ENCODE data around the gene CD2BP2. TPM values are rescaled to one million over a fixed set of nuclear protein-coding genes. Genes with fewer than 3 reads are reported as not detected.

Gene CD2BP2
- total and polyA plus RNA-seq, 2 of the 13 experiments (the other 11 are each of a cell fraction or from before 2014, with no cell fraction given) = 24.9 to 54.6 TPM

DNA sequence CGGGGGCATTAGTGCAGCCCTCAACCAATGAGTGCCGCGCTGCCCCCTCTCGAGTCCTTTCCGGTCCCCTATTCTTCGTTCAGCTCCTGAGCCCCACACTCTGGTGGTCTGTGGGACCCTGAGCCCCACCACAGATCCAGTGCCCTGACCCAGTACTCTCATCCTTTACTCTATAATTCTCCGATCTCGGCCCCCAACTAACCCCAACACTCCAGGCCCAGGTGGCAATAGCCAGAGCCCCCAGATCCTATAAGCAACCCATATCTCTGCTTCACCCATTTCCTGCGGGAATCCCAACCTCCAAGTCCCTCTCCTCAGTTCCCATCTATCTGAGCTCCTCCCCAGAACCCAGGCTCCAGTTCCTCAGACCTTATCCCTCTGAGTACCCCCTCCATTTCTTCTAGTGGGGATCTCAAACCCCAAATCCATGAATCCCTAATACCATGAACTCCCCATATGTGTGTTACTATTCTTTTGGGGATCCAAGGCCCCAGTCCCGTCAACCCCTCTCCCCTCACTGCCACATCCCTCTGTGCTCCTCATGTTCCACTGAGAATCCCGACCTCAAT is 16.2 kb upstream of the CD2BP2 start:
- Histone ChIP-seq H4K20me1 (ENCODE audit: insufficient read depth, low read length) (peaks cover 20% of the 10 kb centered on the region; the same call in 1 of the 2 replicates), H3K36me3 (replicated peaks in 1 of 2; ENCODE audit: control insufficient read depth in 1 of 2, insufficient read depth in 2 of 2, low read length in 2 of 2) (no peaks in the 10 kb centered on the region), H3K9me3 (ENCODE audit: low read length) (no peaks in the 10 kb centered on the region), H3K79me2 (ENCODE audit: insufficient read depth, low read length) (peaks cover 32% of the 10 kb centered on the region), H2AFZ (ENCODE audit: low read length) (peak overlapping the region; percentile 73), H3K4me2 (ENCODE audit: low read depth, low read length) (peak overlapping the region; percentile 85), H3K9ac (ENCODE audit: insufficient read depth, low read depth, low read length) (peak overlapping the region; percentile 59), H3K27me3 (ENCODE audit: control insufficient read depth in 1 of 2, insufficient read depth in 2 of 2, low read length in 2 of 2) (no peaks in the 10 kb centered on the region; a peak in 1 of 5 replicates), H3K4me3 (replicated peaks in 1 of 3; ENCODE audit: insufficient read depth in 1 of 3, low read depth in 2 of 3, low read length in 3 of 3) (peak overlapping the region; percentile 57 to 74 (median 68)), H3K27ac (ENCODE audit: extremely low read length, insufficient read depth, low read length) (peak overlapping the region; percentile 45), H3K4me1 (ENCODE audit: insufficient read depth, low read length) (peaks cover 46% of the 10 kb centered on the region)
- WGBS (ENCODE audit: low lambda C conversion rate) = 20% methylated on average over 11 of the region's 11 CpGs
- intact Hi-C loops (cut with micrococcal nuclease; ENCODE audit: unreplicated experiment) = loop anchor here (1.0 kb wide), 1 partner anchor 24 kb away; the partner anchor contains the start of gene ZNF48
- TSS peak; percentile 82 for BruUV-seq (replicated peaks)
- FAIRE-seq (no peak), DNase-seq (ENCODE audit: low spot score) (no peak), ATAC-seq (no peak)
- POLR2A ChIA-PET = interaction anchor here (0.7 to 4.7 kb wide), 21 partner anchors 9 to 376 kb away, joined by 3 to 94 read pairs (median 6); partner anchors contain the start of genes CD2BP2, DCTPP1, FBRS and PHKG2
- in situ Hi-C loops (cut with HindIII; ENCODE audit: extremely low pct_ligation_motif_present, low pct_unique_long_range_greater_than_20kb) = no loop called here
- CTCF ChIA-PET (ENCODE audit: low intra/inter-chr PET ratio, low total read pairs) = no interaction called here
- TF ChIP-seq SALL1 (CRISPR knock-in tag; IDR thresholded peaks at IDR 0.05) (0 out of 2 replicates have a peak, but pooled peaks have one; percentile 5), ZNF83 (CRISPR knock-in tag; IDR thresholded peaks at IDR 0.05; ENCODE audit: borderline replicate concordance) (0 out of 2 replicates have a peak, but pooled peaks have one; percentile 58), ZBTB21 (CRISPR knock-in tag; IDR thresholded peaks at IDR 0.05) (no peak), ZNF552 (CRISPR knock-in tag; IDR thresholded peaks at IDR 0.05; ENCODE audit: borderline replicate concordance) (no peak), TBX2 (CRISPR knock-in tag; IDR thresholded peaks at IDR 0.05; ENCODE audit: borderline replicate concordance) (peak; percentile 53), KLF11 (CRISPR knock-in tag; IDR thresholded peaks at IDR 0.05) (no peak)
- TF ChIP-seq, protein P1, sequence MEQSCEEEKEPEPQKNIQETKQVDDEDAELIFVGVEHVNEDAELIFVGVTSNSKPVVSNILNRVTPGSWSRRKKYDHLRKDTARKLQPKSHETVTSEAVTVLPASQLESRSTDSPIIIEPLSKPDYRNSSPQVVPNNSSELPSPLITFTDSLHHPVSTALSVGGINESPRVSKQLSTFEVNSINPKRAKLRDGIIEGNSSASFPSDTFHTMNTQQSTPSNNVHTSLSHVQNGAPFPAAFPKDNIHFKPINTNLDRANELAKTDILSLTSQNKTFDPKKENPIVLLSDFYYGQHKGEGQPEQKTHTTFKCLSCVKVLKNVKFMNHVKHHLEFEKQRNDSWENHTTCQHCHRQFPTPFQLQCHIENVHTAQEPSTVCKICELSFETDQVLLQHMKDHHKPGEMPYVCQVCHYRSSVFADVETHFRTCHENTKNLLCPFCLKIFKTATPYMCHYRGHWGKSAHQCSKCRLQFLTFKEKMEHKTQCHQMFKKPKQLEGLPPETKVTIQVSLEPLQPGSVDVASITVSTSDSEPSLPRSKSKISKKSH (CRISPR knock-in tag; IDR thresholded peaks at IDR 0.05; ENCODE audit: borderline replicate concordance) = peak; percentile 41; the same call in 1 of the 2 replicates
- TF ChIP-seq, protein P2, sequence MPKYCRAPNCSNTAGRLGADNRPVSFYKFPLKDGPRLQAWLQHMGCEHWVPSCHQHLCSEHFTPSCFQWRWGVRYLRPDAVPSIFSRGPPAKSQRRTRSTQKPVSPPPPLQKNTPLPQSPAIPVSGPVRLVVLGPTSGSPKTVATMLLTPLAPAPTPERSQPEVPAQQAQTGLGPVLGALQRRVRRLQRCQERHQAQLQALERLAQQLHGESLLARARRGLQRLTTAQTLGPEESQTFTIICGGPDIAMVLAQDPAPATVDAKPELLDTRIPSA (CRISPR knock-in tag; IDR thresholded peaks at IDR 0.05; ENCODE audit: borderline replicate concordance) = no peak
- TF ChIP-seq, protein P3, sequence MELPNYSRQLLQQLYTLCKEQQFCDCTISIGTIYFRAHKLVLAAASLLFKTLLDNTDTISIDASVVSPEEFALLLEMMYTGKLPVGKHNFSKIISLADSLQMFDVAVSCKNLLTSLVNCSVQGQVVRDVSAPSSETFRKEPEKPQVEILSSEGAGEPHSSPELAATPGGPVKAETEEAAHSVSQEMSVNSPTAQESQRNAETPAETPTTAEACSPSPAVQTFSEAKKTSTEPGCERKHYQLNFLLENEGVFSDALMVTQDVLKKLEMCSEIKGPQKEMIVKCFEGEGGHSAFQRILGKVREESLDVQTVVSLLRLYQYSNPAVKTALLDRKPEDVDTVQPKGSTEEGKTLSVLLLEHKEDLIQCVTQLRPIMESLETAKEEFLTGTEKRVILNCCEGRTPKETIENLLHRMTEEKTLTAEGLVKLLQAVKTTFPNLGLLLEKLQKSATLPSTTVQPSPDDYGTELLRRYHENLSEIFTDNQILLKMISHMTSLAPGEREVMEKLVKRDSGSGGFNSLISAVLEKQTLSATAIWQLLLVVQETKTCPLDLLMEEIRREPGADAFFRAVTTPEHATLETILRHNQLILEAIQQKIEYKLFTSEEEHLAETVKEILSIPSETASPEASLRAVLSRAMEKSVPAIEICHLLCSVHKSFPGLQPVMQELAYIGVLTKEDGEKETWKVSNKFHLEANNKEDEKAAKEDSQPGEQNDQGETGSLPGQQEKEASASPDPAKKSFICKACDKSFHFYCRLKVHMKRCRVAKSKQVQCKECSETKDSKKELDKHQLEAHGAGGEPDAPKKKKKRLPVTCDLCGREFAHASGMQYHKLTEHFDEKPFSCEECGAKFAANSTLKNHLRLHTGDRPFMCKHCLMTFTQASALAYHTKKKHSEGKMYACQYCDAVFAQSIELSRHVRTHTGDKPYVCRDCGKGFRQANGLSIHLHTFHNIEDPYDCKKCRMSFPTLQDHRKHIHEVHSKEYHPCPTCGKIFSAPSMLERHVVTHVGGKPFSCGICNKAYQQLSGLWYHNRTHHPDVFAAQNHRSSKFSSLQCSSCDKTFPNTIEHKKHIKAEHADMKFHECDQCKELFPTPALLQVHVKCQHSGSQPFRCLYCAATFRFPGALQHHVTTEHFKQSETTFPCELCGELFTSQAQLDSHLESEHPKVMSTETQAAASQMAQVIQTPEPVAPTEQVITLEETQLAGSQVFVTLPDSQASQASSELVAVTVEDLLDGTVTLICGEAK (IDR thresholded peaks at IDR 0.05) = no peak
- TF ChIP-seq, protein P3 (CRISPR knock-in tag; IDR thresholded peaks at IDR 0.05) = 0 out of 2 replicates have a peak, but pooled peaks have one; percentile 26
- TF ChIP-seq, protein P4, sequence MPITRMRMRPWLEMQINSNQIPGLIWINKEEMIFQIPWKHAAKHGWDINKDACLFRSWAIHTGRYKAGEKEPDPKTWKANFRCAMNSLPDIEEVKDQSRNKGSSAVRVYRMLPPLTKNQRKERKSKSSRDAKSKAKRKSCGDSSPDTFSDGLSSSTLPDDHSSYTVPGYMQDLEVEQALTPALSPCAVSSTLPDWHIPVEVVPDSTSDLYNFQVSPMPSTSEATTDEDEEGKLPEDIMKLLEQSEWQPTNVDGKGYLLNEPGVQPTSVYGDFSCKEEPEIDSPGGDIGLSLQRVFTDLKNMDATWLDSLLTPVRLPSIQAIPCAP (CRISPR knock-in tag; IDR thresholded peaks at IDR 0.05; ENCODE audit: low read depth) = no peak
